H1 (cell line): ENCODE results near the gene TIGD6. TPM values are rescaled to one million over a fixed set of nuclear protein-coding genes. Genes with fewer than 3 reads are reported as not detected.

ENCODE experiments used
- CTCF ChIA-PET: fragments of 300-600 bp; sonication (Branson Sonifier 250); formaldehyde crosslinking; loops from one replicate; lab custom pipeline; 2021; ENCODE audit not compliant: partially characterized antibody; lab: Charles Lee
- POLR2A ChIA-PET: fragments of 300-600 bp; sonication (Branson Sonifier 250); formaldehyde crosslinking; loops from one replicate; lab custom pipeline; 2021; ENCODE audit warnings: inconsistent platforms; ENCODE audit not compliant: partially characterized antibody; lab: Charles Lee
- DNase-seq, 2 experiments: peaks; one replicate each; pipeline versions ENCODE4 v3.0.0 to v3.0.0-alpha.2; 2010 to 2022; ENCODE audit warnings: low spot score in 2 of 2, low read depth in 1 of 2, mixed read lengths in 1 of 2
- FAIRE-seq: peaks from 2 replicates; lab custom pipeline; 2011; peaks lifted over from hg19 to GRCh38; lab: Jason Lieb, UNC
- H2AFZ ChIP-seq: 2 replicates; pipeline ENCODE4 v1.8.1; 2012; ENCODE audit warnings: low read length, inconsistent platforms
- H2AK5ac ChIP-seq: 2 replicates; pipeline ENCODE4 v1.6.1; 2013; ENCODE audit warnings: low read depth, low read length
- H2BK120ac ChIP-seq: replicated peaks from 2 replicates; pipeline ENCODE3; 2013; ENCODE audit warnings: low read depth, low read length, inconsistent platforms
- H2BK12ac ChIP-seq: 2 replicates; pipeline ENCODE4 v1.6.1; 2013; ENCODE audit warnings: low read depth, low read length
- H2BK15ac ChIP-seq: 2 replicates; pipeline ENCODE4 v1.6.1; 2013; ENCODE audit warnings: low read length
- H2BK20ac ChIP-seq: 2 replicates; pipeline ENCODE4 v1.6.1; 2013; ENCODE audit warnings: low read length
- H2BK5ac ChIP-seq: 2 replicates; pipeline ENCODE4 v1.6.1; 2013; ENCODE audit warnings: low read depth, low read length
- H3K14ac ChIP-seq: 2 replicates; pipeline ENCODE4 v1.6.1; 2013; ENCODE audit warnings: inconsistent platforms; ENCODE audit not compliant: insufficient read length
- H3K18ac ChIP-seq: 2 replicates; pipeline ENCODE4 v1.6.1; 2013; ENCODE audit warnings: low read length; ENCODE audit errors: extremely low read depth
- H3K23ac ChIP-seq: 2 replicates; pipeline ENCODE4 v1.6.1; 2013; ENCODE audit warnings: inconsistent platforms; ENCODE audit not compliant: insufficient read length
- H3K23me2 ChIP-seq: 2 replicates; pipeline ENCODE4 v1.6.1; 2013; ENCODE audit warnings: low read depth, low read length
- H3K27ac ChIP-seq: 2 replicates; pipeline ENCODE4 v1.6.1; 2011; ENCODE audit warnings: low read depth, low read length, inconsistent platforms
- H3K27me3 ChIP-seq, 4 experiments: replicated peaks in 1 of 4; 1 replicate in 1 of 4; 2 replicates in 3 of 4; pipeline versions ENCODE4 v1.6.1 to v1.8.1; 2011 to 2013; ENCODE audit warnings: low read length in 3 of 4, mild to moderate bottlenecking in 3 of 4, inconsistent platforms in 2 of 4, mixed read lengths in 2 of 4, moderate library complexity in 1 of 4; ENCODE audit not compliant: control insufficient read depth in 3 of 4, insufficient read depth in 3 of 4; ENCODE audit errors: extremely low read depth in 1 of 4
- H3K36me3 ChIP-seq, 4 experiments: 2 replicates each; pipeline versions ENCODE4 v1.6.1 to v1.8.1; 2011 to 2013; ENCODE audit warnings: mild to moderate bottlenecking in 4 of 4, low read length in 3 of 4, moderate library complexity in 2 of 4, control low read depth in 1 of 4, inconsistent platforms in 1 of 4; ENCODE audit not compliant: insufficient read depth in 4 of 4, control insufficient read depth in 2 of 4
- H3K4ac ChIP-seq: replicated peaks from 2 replicates; pipeline ENCODE3; 2013; ENCODE audit warnings: low read length, low read depth, mixed read lengths, inconsistent platforms; ENCODE audit not compliant: insufficient read length
- H3K4me1 ChIP-seq, 4 experiments: replicated peaks in 1 of 4; 1 replicate in 1 of 4; 2 replicates in 3 of 4; pipeline versions ENCODE4 v1.6.1 to v1.8.1; 2011 to 2013; ENCODE audit warnings: low read length in 3 of 4, inconsistent platforms in 2 of 4, mixed read lengths in 1 of 4; ENCODE audit not compliant: insufficient read depth in 4 of 4, control insufficient read depth in 3 of 4
- H3K4me2 ChIP-seq, 2 experiments: 2 replicates each; pipeline versions ENCODE4 v1.6.1 to v1.8.1; 2011 to 2013; ENCODE audit warnings: low read depth in 2 of 2, low read length in 2 of 2, control low read depth in 1 of 2, inconsistent platforms in 1 of 2, mild to moderate bottlenecking in 1 of 2; ENCODE audit not compliant: insufficient read depth in 1 of 2
- H3K4me3 ChIP-seq, 4 experiments: fragments of 200-600, 300-600 bp in 1 of 4; sonication (generic), shearing (Covaris generic), sonication (Bioruptor Twin) in 1 of 4; 2 replicates each; pipeline versions ENCODE4 v1.5.1 to v1.8.1; 2011 to 2016; ENCODE audit warnings: low read length in 4 of 4, low read depth in 3 of 4, control low read depth in 2 of 4, inconsistent platforms in 2 of 4, mild to moderate bottlenecking in 2 of 4, mixed read lengths in 1 of 4, moderate library complexity in 1 of 4; ENCODE audit not compliant: insufficient read depth in 2 of 4; ENCODE audit errors: extremely low read depth in 1 of 4
- H3K56ac ChIP-seq: replicated peaks from 2 replicates; pipeline ENCODE3; 2013; ENCODE audit warnings: low read depth, mild to moderate bottlenecking, mixed read lengths, low read length, inconsistent platforms; ENCODE audit not compliant: insufficient read length
- H3K79me1 ChIP-seq: 2 replicates; pipeline ENCODE4 v1.6.1; 2013; ENCODE audit warnings: low read depth, low read length, control low read depth
- H3K79me2 ChIP-seq, 2 experiments: 2 replicates each; pipeline versions ENCODE4 v1.6.1 to v1.8.1; 2012 to 2013; ENCODE audit warnings: low read length in 2 of 2, mild to moderate bottlenecking in 2 of 2, inconsistent platforms in 1 of 2; ENCODE audit not compliant: insufficient read depth in 2 of 2, control insufficient read depth in 1 of 2
- H3K9ac ChIP-seq, 4 experiments: replicated peaks in 1 of 4; 1 replicate in 1 of 4; 2 replicates in 3 of 4; pipeline versions ENCODE4 v1.6.1 to v1.8.1; 2011 to 2013; ENCODE audit warnings: low read depth in 3 of 4, low read length in 3 of 4, control low read depth in 2 of 4, mild to moderate bottlenecking in 2 of 4, moderate library complexity in 2 of 4, inconsistent platforms in 1 of 4; ENCODE audit errors: extremely low read depth in 1 of 4
- H3K9me3 ChIP-seq, 2 experiments: 2 replicates each; pipeline versions ENCODE4 v1.6.1 to v1.8.1; 2012 to 2013; ENCODE audit warnings: mild to moderate bottlenecking in 2 of 2, moderate library complexity in 2 of 2, control low read depth in 1 of 2, inconsistent platforms in 1 of 2, low read depth in 1 of 2, low read length in 1 of 2, mixed read lengths in 1 of 2; ENCODE audit not compliant: insufficient read depth in 2 of 2
- H4K20me1 ChIP-seq, 2 experiments: replicated peaks in 1 of 2; 2 replicates each; pipeline versions ENCODE3 to v1.8.1; 2011 to 2013; ENCODE audit warnings: inconsistent platforms in 2 of 2, low read length in 2 of 2, mild to moderate bottlenecking in 1 of 2; ENCODE audit not compliant: insufficient read depth in 2 of 2, control insufficient read depth in 1 of 2
- H4K5ac ChIP-seq: 2 replicates; pipeline ENCODE4 v1.6.1; 2013; ENCODE audit warnings: low read length, low read depth, mixed read lengths, inconsistent platforms; ENCODE audit not compliant: insufficient read length
- H4K8ac ChIP-seq: 2 replicates; pipeline ENCODE4 v1.8.0; 2013; ENCODE audit warnings: mild to moderate bottlenecking, moderate library complexity, low read length, inconsistent platforms; ENCODE audit not compliant: insufficient read depth; ENCODE audit errors: extremely low read depth
- H4K91ac ChIP-seq: replicated peaks from 2 replicates; pipeline ENCODE3; 2013; ENCODE audit warnings: low read length, mixed read lengths, inconsistent platforms; ENCODE audit not compliant: insufficient read length
- BACH1 ChIP-seq: IDR thresholded peaks from 2 replicates; pipeline ENCODE4 v1.6.1; 2012; ENCODE audit warnings: low read length, improper control_type of control experiment
- CHD2 ChIP-seq: IDR thresholded peaks from 2 replicates; pipeline ENCODE4 v1.6.1; 2012; ENCODE audit warnings: low read length, improper control_type of control experiment
- KDM4A ChIP-seq: IDR thresholded peaks from one replicate; pipeline ENCODE4 v1.7.1; 2012; ENCODE audit warnings: low read depth, mild to moderate bottlenecking, moderate library complexity, low read length, inconsistent platforms; ENCODE audit not compliant: severe bottlenecking
- MAFK ChIP-seq: IDR thresholded peaks from 2 replicates; pipeline ENCODE4 v1.6.1; 2012; ENCODE audit warnings: low read depth, mild to moderate bottlenecking, improper control_type of control experiment, low read length
- WGBS, 2 experiments: shearing (Covaris generic) in 1 of 2; methylation state at CpG; one replicate each; pipeline versions ENCODE4 v1.1.6 to v1.1.7; 2013 to 2015; ENCODE audit warnings: low lambda C conversion rate in 2 of 2, mixed read lengths in 2 of 2, inconsistent platforms in 1 of 2, low coverage in 1 of 2, missing lambda C conversion rate in 1 of 2; ENCODE audit not compliant: insufficient replicate concordance in 2 of 2, insufficient coverage in 1 of 2, insufficient read length in 1 of 2; ENCODE audit errors: extremely low coverage in 1 of 2, missing lambda C conversion rate in 1 of 2; 5-methylcytosine and 5-hydroxymethylcytosine counted together
- polyA plus RNA-seq, 7 experiments: library from polyadenylated mRNA; depleted of rRNA in 3 of 7; stranded (reverse) in 5 of 7; unstranded in 2 of 7; fragments of >200 nt in 5 of 7; fragments of 200-250 nt in 2 of 7; gene quantifications; 1 replicate in 5 of 7; 2 replicates in 1 of 7; 4 replicates in 1 of 7; pipeline versions ENCODE4 v1.2.1 to v1.2.3, GENCODE V29; 2011 to 2013; ENCODE audit warnings: missing spikeins in 2 of 7, mixed read lengths in 2 of 7
- total RNA-seq: library from RNA; stranded (reverse); fragmentation: NEBNext Ultra II Directional; extraction: Animal tissue kit (Norgen Biotek cat#: 25700); gene quantifications from 2 replicates; pipeline ENCODE4 v1.2.1, GENCODE V29; 2021

Gene TIGD6
- total and polyA plus RNA-seq, 2 of the 8 experiments (the other 6 are each of a cell fraction or from before 2014, with no cell fraction given) = 1.3 to 2.4 TPM

GRCh38 chr5:149954798-149955197 lies 45.7 kb downstream of the TIGD6 start:
- WGBS, 2 experiments = 92% methylated on average over 6 of the region's 6 CpGs; no CpG with 5 or more reads in 1 of the 2 experiments
- Histone ChIP-seq H3K9ac (no peak overlapping the region), H3K27me3 (no peaks in the 10 kb centered on the region), H3K56ac (no peak overlapping the region), H3K23ac (no peak overlapping the region), H3K18ac (no peak overlapping the region), H2BK20ac (no peak overlapping the region), H4K8ac (no peak overlapping the region), H3K36me3 (no peaks in the 10 kb centered on the region), H3K4me2 (no peak overlapping the region), H2BK12ac (no peak overlapping the region), H4K5ac (no peak overlapping the region), H3K79me1 (no peaks in the 10 kb centered on the region), H3K4ac (no peak overlapping the region), H2BK5ac (no peak overlapping the region), H2BK120ac (no peak overlapping the region), H3K23me2 (no peaks in the 10 kb centered on the region)
- FAIRE-seq (no peak), DNase-seq (no peak)
- TF ChIP-seq CHD2 = no peak
- TF ChIP-seq KDM4A = no peak
- no peak for TF ChIP-seq MAFK
- no peak for TF ChIP-seq BACH1
- TF ChIP-seq, all 59 proteins: peak for 0
- no peaks in the 10 kb centered on the region for H4K20me1 ChIP-seq
- ChIA-PET CTCF (interaction anchor here (1.6 kb wide), 1 partner anchor 8 kb away, joined by 5 read pairs; no protein-coding TSS in a partner anchor), POLR2A (no interaction called here)
- H3K4me3 ChIP-seq = no peak overlapping the region
- no peaks in the 10 kb centered on the region for H3K9me3 ChIP-seq
- peaks cover 0 to 4% (median 2%) of the 10 kb centered on the region in 4 experiments; a peak in 3 of 7 replicates for H3K4me1 ChIP-seq
- H4K91ac ChIP-seq = no peak overlapping the region
- H2BK15ac ChIP-seq = no peak overlapping the region
- H3K27ac ChIP-seq = no peak overlapping the region
- no peak overlapping the region for H2AFZ ChIP-seq
- H3K79me2 ChIP-seq = no peaks in the 10 kb centered on the region
- H3K14ac ChIP-seq = no peak overlapping the region
- H2AK5ac ChIP-seq = no peak overlapping the region
